ENCODE data around the gene JAG2.

The JAG2 gene

DNA sequence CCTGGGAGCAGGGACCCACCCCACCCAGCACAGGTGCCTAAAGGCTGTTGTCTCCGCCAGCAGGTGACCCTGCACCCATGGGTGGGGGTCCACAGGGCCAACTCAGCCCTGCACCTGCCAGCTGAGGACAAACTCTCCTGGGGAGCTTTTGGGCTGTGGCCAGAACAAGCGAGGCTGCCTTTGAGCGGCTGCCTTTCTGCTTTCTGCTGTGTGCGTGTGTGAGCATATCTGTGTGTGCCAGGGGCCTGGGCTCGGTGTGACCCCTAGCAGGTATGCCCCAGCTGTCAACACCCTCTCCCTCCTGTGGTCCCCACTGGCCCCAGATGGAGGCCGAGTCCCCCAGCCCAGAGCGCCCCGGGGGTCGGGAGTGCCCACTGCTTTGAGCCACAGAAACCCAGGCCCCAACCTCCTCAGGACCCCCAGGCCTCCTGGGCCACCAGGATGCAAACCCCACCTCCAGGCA, 77.5 kb downstream of the JAG2 start:
- ChIA-PET CTCF (interaction anchor here (0.6 to 5.9 kb wide), 29 partner anchors 10 to 398 kb away, joined by 3 to 49 read pairs (median 4); partner anchors contain the start of gene BTBD6), POLR2A (no interaction called here)
- DNase-seq (ENCODE audit: low read depth, low spot score) = no peak
- H3K4me3 ChIP-seq (ENCODE audit: low read depth, low read length) = no peak overlapping the region
- TF ChIP-seq, protein P1, sequence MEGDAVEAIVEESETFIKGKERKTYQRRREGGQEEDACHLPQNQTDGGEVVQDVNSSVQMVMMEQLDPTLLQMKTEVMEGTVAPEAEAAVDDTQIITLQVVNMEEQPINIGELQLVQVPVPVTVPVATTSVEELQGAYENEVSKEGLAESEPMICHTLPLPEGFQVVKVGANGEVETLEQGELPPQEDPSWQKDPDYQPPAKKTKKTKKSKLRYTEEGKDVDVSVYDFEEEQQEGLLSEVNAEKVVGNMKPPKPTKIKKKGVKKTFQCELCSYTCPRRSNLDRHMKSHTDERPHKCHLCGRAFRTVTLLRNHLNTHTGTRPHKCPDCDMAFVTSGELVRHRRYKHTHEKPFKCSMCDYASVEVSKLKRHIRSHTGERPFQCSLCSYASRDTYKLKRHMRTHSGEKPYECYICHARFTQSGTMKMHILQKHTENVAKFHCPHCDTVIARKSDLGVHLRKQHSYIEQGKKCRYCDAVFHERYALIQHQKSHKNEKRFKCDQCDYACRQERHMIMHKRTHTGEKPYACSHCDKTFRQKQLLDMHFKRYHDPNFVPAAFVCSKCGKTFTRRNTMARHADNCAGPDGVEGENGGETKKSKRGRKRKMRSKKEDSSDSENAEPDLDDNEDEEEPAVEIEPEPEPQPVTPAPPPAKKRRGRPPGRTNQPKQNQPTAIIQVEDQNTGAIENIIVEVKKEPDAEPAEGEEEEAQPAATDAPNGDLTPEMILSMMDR (IDR thresholded peaks at IDR 0.05; ENCODE audit: insufficient read depth, low read length, missing control alignments) = no peak
